ENCODE results near the gene TBRG4.

TBRG4 gene

GRCh38 chr7:45087301-45088145, 24.0 kb downstream of the TBRG4 start:
- DNase-seq: no peak

- DNase-seq: no peak
Measured at GRCh38 chr7:45086331-45087065, 25.0 kb downstream of the TBRG4 start.

- no peak for DNase-seq
Measured at GRCh38 chr7:45085619-45086200, 25.8 kb downstream of the TBRG4 start.

- no peak for DNase-seq
Measured at GRCh38 chr7:45084901-45085618, 26.4 kb downstream of the TBRG4 start.

- DNase-seq: no peak
Measured at GRCh38 chr7:45084336-45084735, 27.2 kb downstream of the TBRG4 start.

GRCh38 chr7:45082831-45083331, 28.6 kb downstream of the TBRG4 start:
- peak; percentile 59 for DNase-seq

- DNase-seq: peak; percentile 49
Measured at GRCh38 chr7:45082031-45082830, 29.3 kb downstream of the TBRG4 start.

GRCh38 chr7:45081670-45081974, 29.9 kb downstream of the TBRG4 start:
- DNase-seq: peak; percentile 57

- peak; percentile 60 for DNase-seq
Measured at GRCh38 chr7:45080958-45081669, 30.4 kb downstream of the TBRG4 start.

GRCh38 chr7:45080265-45080957, 31.1 kb downstream of the TBRG4 start:
- DNase-seq: peak; percentile 63

GRCh38 chr7:45078125-45078681, 33.3 kb downstream of the TBRG4 start:
- DNase-seq: peak; percentile 57

- DNase-seq: peak; percentile 34
Measured at GRCh38 chr7:45077579-45077978, 33.9 kb downstream of the TBRG4 start.

GRCh38 chr7:45076946-45077345, 34.6 kb downstream of the TBRG4 start:
- DNase-seq: peak; percentile 55

GRCh38 chr7:45075871-45076796, 35.4 kb downstream of the TBRG4 start:
- peak; percentile 50 for DNase-seq

GRCh38 chr7:45075355-45075644, 36.2 kb downstream of the TBRG4 start:
- peak; percentile 38 for DNase-seq

- peak; percentile 34 for DNase-seq
Measured at GRCh38 chr7:45074528-45075354, 36.8 kb downstream of the TBRG4 start.

- DNase-seq: peak; percentile 53
Measured at GRCh38 chr7:45073786-45074527, 37.5 kb downstream of the TBRG4 start.
